ENCODE data around the gene PES1. TPM values are rescaled to one million over a fixed set of nuclear protein-coding genes. Genes with fewer than 3 reads are reported as not detected.
"Not testable (repeated sequence)": the region's sequence is repeated elsewhere in the genome, so short reads cannot be mapped to it uniquely, and the experiment has no call there.

The PES1 gene
- total RNA-seq = 60.3 and 67.3 TPM in 2 replicates

GRCh38 chr22:30591588-30592359 is at the start of gene PES1:
Gene PES1 (minus strand): TSS chr22:30591910. CDS start chr22:30591833, 77 bp downstream.
- peak; percentile 98 to 100 for DNase-seq (ENCODE audit: low read depth in 2 of 2)

GRCh38 chr22:30640839-30641430 is 49.2 kb upstream of the PES1 start:
- no peak for DNase-seq (ENCODE audit: low read depth in 2 of 2)

GRCh38 chr22:30640361-30640760 is 48.7 kb upstream of the PES1 start:
- no peak for DNase-seq (ENCODE audit: low read depth in 2 of 2)

- no peak for DNase-seq (ENCODE audit: low read depth in 2 of 2)
Measured at GRCh38 chr22:30637701-30638114, 46.0 kb upstream of the PES1 start.

- peak in 1 of 2 donors; percentile 49 for DNase-seq (ENCODE audit: low read depth in 2 of 2)
Measured at GRCh38 chr22:30636226-30637077, 44.7 kb upstream of the PES1 start.

GRCh38 chr22:30635273-30636225 is 43.8 kb upstream of the PES1 start, which contains the start of gene SLC35E4:
Gene SLC35E4 (plus strand): TSS chr22:30635781. CDS start chr22:30636451, 670 bp downstream.
- peak; percentile 70 to 91 for DNase-seq (ENCODE audit: low read depth in 2 of 2)

- peak in 1 of 2 donors; percentile 88 for DNase-seq (ENCODE audit: low read depth in 2 of 2)
Measured at GRCh38 chr22:30634471-30635233, 42.9 kb upstream of the PES1 start.

GRCh38 chr22:30631469-30631868 is 39.8 kb upstream of the PES1 start:
- DNase-seq (ENCODE audit: low read depth in 2 of 2) = not testable (repeated sequence)

- no peak for DNase-seq (ENCODE audit: low read depth in 2 of 2)
Measured at GRCh38 chr22:30628491-30628890, 36.8 kb upstream of the PES1 start.

- DNase-seq (ENCODE audit: low read depth in 2 of 2) = peak; percentile 33 to 68
Measured at GRCh38 chr22:30627471-30627870, 35.8 kb upstream of the PES1 start.

GRCh38 chr22:30626413-30626812 is 34.7 kb upstream of the PES1 start:
- DNase-seq (ENCODE audit: low read depth in 2 of 2) = no peak

GRCh38 chr22:30619909-30620308 is 28.2 kb upstream of the PES1 start:
- DNase-seq (ENCODE audit: low read depth in 2 of 2) = not testable (repeated sequence)

- DNase-seq (ENCODE audit: low read depth in 2 of 2) = no peak
Measured at GRCh38 chr22:30617819-30618218, 26.1 kb upstream of the PES1 start.

- DNase-seq (ENCODE audit: low read depth in 2 of 2) = no peak
Measured at GRCh38 chr22:30615543-30615954, 23.8 kb upstream of the PES1 start.

GRCh38 chr22:30614879-30615278 is 23.2 kb upstream of the PES1 start:
- DNase-seq (ENCODE audit: low read depth in 2 of 2) = no peak

- DNase-seq (ENCODE audit: low read depth in 2 of 2) = no peak
Measured at GRCh38 chr22:30614268-30614667, 22.6 kb upstream of the PES1 start.

GRCh38 chr22:30612789-30613188 is 21.1 kb upstream of the PES1 start:
- no peak for DNase-seq (ENCODE audit: low read depth in 2 of 2)

GRCh38 chr22:30611197-30611596 is 19.5 kb upstream of the PES1 start:
- DNase-seq (ENCODE audit: low read depth in 2 of 2) = no peak

- DNase-seq (ENCODE audit: low read depth in 2 of 2) = no peak
Measured at GRCh38 chr22:30610299-30610698, 18.6 kb upstream of the PES1 start.
